NB4 (cell line): ENCODE data around the gene UHRF2.

ENCODE experiments used
- POLR2A ChIP-seq: IDR thresholded peaks from 2 replicates; pipeline ENCODE4 v1.6.1; 2011; ENCODE audit warnings: mild to moderate bottlenecking; ENCODE audit not compliant: insufficient read length; ENCODE audit errors: extremely low read depth
- TF ChIP-seq, protein P1 (sequence below): IDR thresholded peaks from one replicate; pipeline ENCODE4 v1.5.1; 2012; ENCODE audit warnings: low read depth, low read length

- TF ChIP-seq, protein P1, sequence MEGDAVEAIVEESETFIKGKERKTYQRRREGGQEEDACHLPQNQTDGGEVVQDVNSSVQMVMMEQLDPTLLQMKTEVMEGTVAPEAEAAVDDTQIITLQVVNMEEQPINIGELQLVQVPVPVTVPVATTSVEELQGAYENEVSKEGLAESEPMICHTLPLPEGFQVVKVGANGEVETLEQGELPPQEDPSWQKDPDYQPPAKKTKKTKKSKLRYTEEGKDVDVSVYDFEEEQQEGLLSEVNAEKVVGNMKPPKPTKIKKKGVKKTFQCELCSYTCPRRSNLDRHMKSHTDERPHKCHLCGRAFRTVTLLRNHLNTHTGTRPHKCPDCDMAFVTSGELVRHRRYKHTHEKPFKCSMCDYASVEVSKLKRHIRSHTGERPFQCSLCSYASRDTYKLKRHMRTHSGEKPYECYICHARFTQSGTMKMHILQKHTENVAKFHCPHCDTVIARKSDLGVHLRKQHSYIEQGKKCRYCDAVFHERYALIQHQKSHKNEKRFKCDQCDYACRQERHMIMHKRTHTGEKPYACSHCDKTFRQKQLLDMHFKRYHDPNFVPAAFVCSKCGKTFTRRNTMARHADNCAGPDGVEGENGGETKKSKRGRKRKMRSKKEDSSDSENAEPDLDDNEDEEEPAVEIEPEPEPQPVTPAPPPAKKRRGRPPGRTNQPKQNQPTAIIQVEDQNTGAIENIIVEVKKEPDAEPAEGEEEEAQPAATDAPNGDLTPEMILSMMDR, result no peak
- no peak for TF ChIP-seq POLR2A
Observed at GRCh38 chr9:6512085-6512657, 99.2 kb downstream of the UHRF2 start.
